CD14-positive monocyte (primary cell): ENCODE measurements around the gene KRTAP9-9. TPM values are rescaled to one million over a fixed set of nuclear protein-coding genes. Genes with fewer than 3 reads are reported as not detected.
"Not testable (repeated sequence)": the region's sequence is repeated elsewhere in the genome, so short reads cannot be mapped to it uniquely, and the experiment has no call there.

ENCODE experiments used
- DNase-seq, 3 donors: peaks; one replicate each; pipeline ENCODE4 v3.0.0-alpha.2; 2011 to 2022
- H2AFZ ChIP-seq: 2 replicates; pipeline ENCODE4 v1.6.0; 2012; ENCODE audit warnings: mild to moderate bottlenecking, low read depth, low read length, inconsistent platforms; ENCODE audit not compliant: insufficient read depth, poor library complexity, severe bottlenecking
- H3K27ac ChIP-seq, 2 donors: 1 replicate in 1 of 2; 2 replicates in 1 of 2; pipeline ENCODE4 v1.5.1; 2012 to 2013; ENCODE audit warnings: low read length in 2 of 2, control low read depth in 1 of 2, inconsistent platforms in 1 of 2, low read depth in 1 of 2, mild to moderate bottlenecking in 1 of 2
- H3K27me3 ChIP-seq, 2 donors: one replicate each; pipeline versions ENCODE4 v1.6.0 to v1.6.1; 2011 to 2013; ENCODE audit warnings: low read length in 2 of 2; ENCODE audit not compliant: control insufficient read depth in 2 of 2, insufficient read depth in 2 of 2
- H3K36me3 ChIP-seq, 2 donors: replicated peaks in 1 of 2; 1 replicate in 1 of 2; 2 replicates in 1 of 2; pipeline versions ENCODE4 v1.5.1 to v1.6.1; 2012 to 2013; ENCODE audit warnings: low read length in 2 of 2, control low read depth in 1 of 2, inconsistent platforms in 1 of 2, mild to moderate bottlenecking in 1 of 2; ENCODE audit not compliant: insufficient read depth in 2 of 2, control insufficient read depth in 1 of 2
- H3K4me1 ChIP-seq, 2 donors: 1 replicate in 1 of 2; 2 replicates in 1 of 2; pipeline versions ENCODE4 v1.5.1 to v1.6.1; 2012 to 2013; ENCODE audit warnings: low read length in 2 of 2, control low read depth in 1 of 2, inconsistent platforms in 1 of 2, mild to moderate bottlenecking in 1 of 2, moderate library complexity in 1 of 2; ENCODE audit not compliant: insufficient read depth in 2 of 2, control insufficient read depth in 1 of 2
- H3K4me2 ChIP-seq: replicated peaks from 2 replicates; pipeline ENCODE3; 2012; ENCODE audit warnings: low read length, moderate library complexity, mild to moderate bottlenecking; ENCODE audit not compliant: poor library complexity, severe bottlenecking; ENCODE audit errors: extremely low read depth
- H3K4me3 ChIP-seq, 3 experiments: fragments of 200-600 bp in 1 of 3; sonication (generic) in 1 of 3; replicated peaks in 1 of 3; 1 replicate in 2 of 3; 2 replicates in 1 of 3; pipeline ENCODE4 v1.5.1; 2011 to 2013; ENCODE audit warnings: low read length in 3 of 3, mild to moderate bottlenecking in 3 of 3, control low read depth in 2 of 3, low read depth in 2 of 3, inconsistent platforms in 1 of 3, moderate library complexity in 1 of 3
- H3K79me2 ChIP-seq: 2 replicates; pipeline ENCODE4 v1.6.0; 2012; ENCODE audit warnings: mild to moderate bottlenecking, control low read depth, inconsistent platforms, low read length, moderate library complexity; ENCODE audit not compliant: insufficient read depth
- H3K9ac ChIP-seq: 2 replicates; pipeline ENCODE4 v1.6.0; 2017; ENCODE audit warnings: low read length, mild to moderate bottlenecking; ENCODE audit not compliant: insufficient read depth, poor library complexity, severe bottlenecking
- H3K9me3 ChIP-seq, 2 donors: replicated peaks in 1 of 2; 1 replicate in 1 of 2; 2 replicates in 1 of 2; pipeline versions ENCODE4 v1.5.1 to v1.6.1; 2012 to 2013; ENCODE audit warnings: low read length in 2 of 2, control low read depth in 1 of 2; ENCODE audit not compliant: control insufficient read depth in 1 of 2, insufficient read depth in 1 of 2
- H4K20me1 ChIP-seq: 2 replicates; pipeline ENCODE4 v1.6.0; 2012; ENCODE audit warnings: mild to moderate bottlenecking, low read length, control low read depth, moderate library complexity; ENCODE audit not compliant: insufficient read depth
- H3K27ac Mint-ChIP-seq, 7 donors: one replicate each; pipeline ENCODE4 v1.8.0; 2020; ENCODE audit warnings: mild to moderate bottlenecking in 7 of 7, mixed read lengths in 7 of 7, moderate library complexity in 6 of 7, inconsistent platforms in 2 of 7
- H3K27me3 Mint-ChIP-seq, 3 donors: one replicate each; pipeline ENCODE4 v1.8.0; 2021 to 2022; ENCODE audit warnings: low read depth in 3 of 3, mild to moderate bottlenecking in 3 of 3, mixed read lengths in 3 of 3, moderate library complexity in 3 of 3, inconsistent platforms in 1 of 3
- H3K36me3 Mint-ChIP-seq, 2 donors: one replicate each; pipeline ENCODE4 v1.8.0; 2020; ENCODE audit warnings: mixed read lengths in 2 of 2, inconsistent platforms in 1 of 2, mild to moderate bottlenecking in 1 of 2
- H3K4me1 Mint-ChIP-seq: one replicate; pipeline ENCODE4 v1.8.0; 2020; ENCODE audit warnings: mild to moderate bottlenecking, mixed read lengths
- H3K4me3 Mint-ChIP-seq, 2 donors: one replicate each; pipeline ENCODE4 v1.8.0; 2020; ENCODE audit warnings: mild to moderate bottlenecking in 2 of 2, mixed read lengths in 2 of 2, moderate library complexity in 1 of 2
- H3K9me3 Mint-ChIP-seq, 7 donors: one replicate each; pipeline ENCODE4 v1.8.0; 2020 to 2022; ENCODE audit warnings: mixed read lengths in 7 of 7, mild to moderate bottlenecking in 6 of 7, moderate library complexity in 6 of 7, inconsistent platforms in 2 of 7
- CTCF ChIP-seq: fragments of 200-600 bp; IDR thresholded peaks from one replicate; pipeline ENCODE4 v1.8.0; 2022; ENCODE audit warnings: antibody characterized with exemption, mild to moderate bottlenecking
- WGBS: methylation state at CpG from one replicate; pipeline ENCODE4 v1.1.5; 2013; ENCODE audit warnings: missing lambda C conversion rate; ENCODE audit not compliant: insufficient coverage; 5-methylcytosine and 5-hydroxymethylcytosine counted together
- intact Hi-C, 2 donors: fragments of 100-400 bp; cut with micrococcal nuclease; formaldehyde crosslinking; loops; one replicate each; pipeline versions ENCODE4 v1.15.0 to v1.15.1; 2023
- polyA plus RNA-seq, 3 donors: library from polyadenylated mRNA; depleted of rRNA in 1 of 3; unstranded in 2 of 3; stranded (reverse) in 1 of 3; fragments of 300-500 nt in 2 of 3; fragments of >200 nt in 1 of 3; fragmentation: Illumina TruSeq in 2 of 3; gene quantifications; 1 replicate in 2 of 3; 2 replicates in 1 of 3; pipeline ENCODE4 v1.2.3, GENCODE V29; 2012 to 2021

The KRTAP9-9 gene
- polyA plus RNA-seq, 3 donors: not detected

DNA sequence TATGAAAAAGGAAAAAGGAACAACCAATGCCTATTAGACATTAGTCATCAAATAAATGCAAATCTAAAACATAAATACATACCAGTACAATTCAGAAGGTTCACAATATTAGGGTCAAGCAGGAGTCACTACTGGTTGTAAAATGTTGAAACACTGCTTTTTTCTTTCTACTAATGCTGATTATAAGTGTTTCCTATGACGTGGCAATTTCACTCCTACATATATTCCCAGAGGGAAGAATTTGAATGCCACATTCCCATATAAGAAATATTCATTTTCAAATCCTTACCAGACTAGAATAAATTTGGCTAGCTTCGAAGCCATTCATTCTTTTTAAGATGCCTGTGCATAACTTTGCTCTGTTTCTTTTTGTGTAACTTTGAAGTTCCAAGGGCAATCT, 31.4 kb upstream of the KRTAP9-9 start:
- Histone ChIP-seq H3K9ac (no peak overlapping the region), H3K4me1 (no peaks in the 10 kb centered on the region), H3K79me2 (no peaks in the 10 kb centered on the region), H3K4me3 (no peak overlapping the region), H4K20me1 (no peaks in the 10 kb centered on the region), H3K4me2 (no peak overlapping the region), H3K27me3 (no peaks in the 10 kb centered on the region), H3K9me3 (peaks cover 0 to 3% of the 10 kb centered on the region in 2 donors), H3K36me3 (no peaks in the 10 kb centered on the region), H2AFZ (no peak overlapping the region), H3K27ac (no peak overlapping the region)
- Mint-ChIP-seq H3K36me3 (no peaks in the 10 kb centered on the region), H3K4me3 (no peak overlapping the region), H3K27ac (no peak overlapping the region), H3K27me3 (peaks cover 0 to 13% (median 5%) of the 10 kb centered on the region in 3 donors), H3K4me1 (no peaks in the 10 kb centered on the region), H3K9me3 (peaks cover 3 to 17% (median 6%) of the 10 kb centered on the region in 7 donors)
- DNase-seq: no peak
- intact Hi-C loops: no loop called here
- 80% methylated on average over 1 of the region's 2 CpGs for WGBS
- TF ChIP-seq CTCF: no peak

DNA sequence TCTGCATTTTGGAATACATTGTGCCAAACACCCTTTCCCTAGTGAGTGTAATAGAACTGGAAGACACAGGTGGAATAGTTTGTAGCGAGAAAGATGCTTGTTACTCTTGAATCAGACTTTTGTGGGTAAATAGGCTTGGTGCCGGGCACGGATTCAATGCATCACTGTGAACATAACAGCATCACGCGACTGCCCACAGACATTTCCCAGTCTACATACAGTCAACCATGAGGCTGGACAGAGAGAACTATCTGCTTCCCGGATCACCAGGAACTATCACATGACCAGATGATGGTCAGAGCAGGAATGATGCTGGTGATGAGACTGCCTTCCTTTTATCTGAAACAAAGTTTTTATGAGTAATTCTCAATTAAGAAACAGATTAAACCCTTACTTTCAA, 29.1 kb upstream of the KRTAP9-9 start:
- no peaks in the 10 kb centered on the region for H3K9me3 ChIP-seq
- H3K4me3 ChIP-seq: no peak overlapping the region
- no peaks in the 10 kb centered on the region for H3K79me2 ChIP-seq
- intact Hi-C loops: no loop called here
- no peak overlapping the region for H2AFZ ChIP-seq
- H3K36me3 ChIP-seq: no peaks in the 10 kb centered on the region
- Mint-ChIP-seq H3K4me1 (no peaks in the 10 kb centered on the region), H3K4me3 (no peak overlapping the region), H3K9me3 (peaks cover 0 to 7% (median 1%) of the 10 kb centered on the region in 7 donors), H3K27ac (no peak overlapping the region), H3K36me3 (no peaks in the 10 kb centered on the region), H3K27me3 (peaks cover 3 to 8% (median 4%) of the 10 kb centered on the region in 3 donors)
- no peak overlapping the region for H3K9ac ChIP-seq
- no peak overlapping the region for H3K27ac ChIP-seq
- no peak for TF ChIP-seq CTCF
- H3K4me1 ChIP-seq: no peaks in the 10 kb centered on the region
- WGBS: no CpG with 5 or more reads among the region's 6 CpGs
- H4K20me1 ChIP-seq: no peaks in the 10 kb centered on the region
- no peaks in the 10 kb centered on the region for H3K27me3 ChIP-seq
- DNase-seq: no peak
- no peak overlapping the region for H3K4me2 ChIP-seq

DNA sequence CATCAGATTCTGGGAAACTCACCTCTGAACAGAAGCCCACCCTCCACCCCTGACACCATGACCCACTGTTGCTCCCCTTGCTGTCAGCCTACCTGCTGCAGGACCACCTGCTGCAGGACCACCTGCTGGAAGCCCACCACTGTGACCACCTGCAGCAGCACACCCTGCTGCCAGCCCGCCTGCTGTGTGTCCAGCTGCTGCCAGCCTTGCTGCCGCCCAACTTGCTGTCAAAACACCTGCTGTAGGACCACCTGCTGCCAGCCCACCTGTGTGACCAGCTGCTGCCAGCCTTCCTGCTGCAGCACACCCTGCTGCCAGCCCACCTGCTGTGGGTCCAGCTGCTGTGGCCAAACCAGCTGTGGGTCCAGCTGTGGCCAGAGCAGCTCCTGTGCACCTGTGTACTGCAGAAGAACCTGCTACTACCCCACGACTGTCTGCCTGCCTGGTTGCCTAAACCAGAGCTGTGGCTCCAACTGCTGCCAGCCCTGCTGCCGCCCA, 28.5 kb upstream of the KRTAP9-9 start, which contains the start of gene KRTAP9-2:
KRTAP9-2 (plus strand) TSS at position 51 of the 498 bp plus-strand sequence; CDS start at position 58, 7 bp downstream.
- H3K4me3 Mint-ChIP-seq, DNase-seq, H3K4me1 Mint-ChIP-seq, H3K79me2 ChIP-seq, H3K27ac ChIP-seq, H3K4me2 ChIP-seq, H3K36me3 ChIP-seq, intact Hi-C loops, H3K27me3 Mint-ChIP-seq, H4K20me1 ChIP-seq, H3K4me1 ChIP-seq, H3K9ac ChIP-seq, H3K36me3 Mint-ChIP-seq, H2AFZ ChIP-seq, H3K27me3 ChIP-seq, H3K9me3 Mint-ChIP-seq, H3K4me3 ChIP-seq, H3K9me3 ChIP-seq: not testable (repeated sequence)
- WGBS: 86% methylated on average over 2 of the region's 4 CpGs
- peak within 1 kb of the TSS in 1 of 7 donors; percentile 45 for H3K27ac Mint-ChIP-seq
